ENCODE data around the gene ZNF761. TPM values are rescaled to one million over a fixed set of nuclear protein-coding genes. Genes with fewer than 3 reads are reported as not detected.
"Not testable (repeated sequence)": the region's sequence is repeated elsewhere in the genome, so short reads cannot be mapped to it uniquely, and the experiment has no call there.

Gene ZNF761
- total RNA-seq, 4 donors from 2014 or later = 11.8 to 15.2 (median 12.6) TPM

GRCh38 chr19:53409505-53410204 is 22.1 kb upstream of the ZNF761 start:
- H3K27me3 ChIP-seq = no peaks in the 10 kb centered on the region
- intact Hi-C loops (cut with DNase I) = no loop called here
- H3K27ac ChIP-seq = no peak overlapping the region
- H3K9me3 ChIP-seq = no peaks in the 10 kb centered on the region
- H3K36me3 ChIP-seq = peaks cover 14 to 22% of the 10 kb centered on the region in 2 donors
- 84% methylated on average over 7 of the region's 7 CpGs for WGBS, 2 donors
- H3K4me1 ChIP-seq = no peaks in the 10 kb centered on the region
- TF ChIP-seq POLR2A (IDR thresholded peaks at IDR 0.05) = no peak
- TF ChIP-seq CTCF (IDR thresholded peaks at IDR 0.05) = no peak
- DNase-seq = no peak
- no peak overlapping the region for H3K4me3 ChIP-seq (replicated peaks in 1 of 3)

- not testable (repeated sequence) for H3K4me3 ChIP-seq (replicated peaks in 1 of 3)
Measured at GRCh38 chr19:53420520-53421315, 11.1 kb upstream of the ZNF761 start.

GRCh38 chr19:53422551-53422950 is 9.2 kb upstream of the ZNF761 start:
- 72% methylated on average over 5 of the region's 5 CpGs for WGBS, 2 donors
- TF ChIP-seq CTCF (IDR thresholded peaks at IDR 0.05) (no peak), POLR2A (IDR thresholded peaks at IDR 0.05) (no peak)
- no peaks in the 10 kb centered on the region for H3K4me1 ChIP-seq
- H3K36me3 ChIP-seq = no peaks in the 10 kb centered on the region
- H3K27me3 ChIP-seq = no peaks in the 10 kb centered on the region
- intact Hi-C loops (cut with DNase I) = no loop called here
- H3K4me3 ChIP-seq (replicated peaks in 1 of 3) = no peak overlapping the region
- no peak overlapping the region for H3K27ac ChIP-seq
- DNase-seq = no peak
- no peaks in the 10 kb centered on the region for H3K9me3 ChIP-seq

More at GRCh38 chr19:53420520-53421315, 11.1 kb upstream of the ZNF761 start:
- H3K4me1 ChIP-seq; intact Hi-C loops (cut with DNase I); H3K9me3 ChIP-seq; H3K27ac ChIP-seq; H3K27me3 ChIP-seq; H3K36me3 ChIP-seq; DNase-seq: not testable (repeated sequence)
- WGBS, 2 donors = 52 to 57% methylated on average over 10 to 11 of the region's 11 CpGs

GRCh38 chr19:53423074-53423473 is 8.7 kb upstream of the ZNF761 start:
- H3K4me3 ChIP-seq (replicated peaks in 1 of 3); H3K27ac ChIP-seq: not testable (repeated sequence)
- 0% methylated on average over 1 of the region's 13 CpGs; no CpG with 5 or more reads in 1 of the 2 donors for WGBS, 2 donors

GRCh38 chr19:53423680-53424079 is 8.1 kb upstream of the ZNF761 start:
- DNase-seq; H3K36me3 ChIP-seq; H3K27ac ChIP-seq; H3K4me1 ChIP-seq; H3K27me3 ChIP-seq; intact Hi-C loops (cut with DNase I); H3K9me3 ChIP-seq; H3K4me3 ChIP-seq (replicated peaks in 1 of 3): not testable (repeated sequence)
- 34 to 37% methylated on average over 8 of the region's 8 CpGs for WGBS, 2 donors

More at GRCh38 chr19:53423074-53423473, 8.7 kb upstream of the ZNF761 start:
- H3K9me3 ChIP-seq; intact Hi-C loops (cut with DNase I); H3K27me3 ChIP-seq; DNase-seq; H3K36me3 ChIP-seq; H3K4me1 ChIP-seq: not testable (repeated sequence)

GRCh38 chr19:53424968-53425597 is 6.7 kb upstream of the ZNF761 start:
- Histone ChIP-seq H3K27me3 (no peaks in the 10 kb centered on the region), H3K36me3 (no peaks in the 10 kb centered on the region), H3K27ac (no peak overlapping the region), H3K9me3 (no peaks in the 10 kb centered on the region), H3K4me1 (no peaks in the 10 kb centered on the region), H3K4me3 (replicated peaks in 1 of 3) (no peak overlapping the region)
- TF ChIP-seq POLR2A (IDR thresholded peaks at IDR 0.05) (no peak), CTCF (IDR thresholded peaks at IDR 0.05) (peak; percentile 41 to 80 (median 70))
- WGBS, 2 donors = 21 to 25% methylated on average over 9 of the region's 9 CpGs
- DNase-seq = peak; percentile 73 to 77
- intact Hi-C loops (cut with DNase I) = loop anchor here (5.0 kb wide), 1 partner anchor 322 kb away; no protein-coding TSS in a partner anchor

Measured in thyroid gland (tissue), 4 donors.